ENCODE results near the gene GXYLT2.

DNA sequence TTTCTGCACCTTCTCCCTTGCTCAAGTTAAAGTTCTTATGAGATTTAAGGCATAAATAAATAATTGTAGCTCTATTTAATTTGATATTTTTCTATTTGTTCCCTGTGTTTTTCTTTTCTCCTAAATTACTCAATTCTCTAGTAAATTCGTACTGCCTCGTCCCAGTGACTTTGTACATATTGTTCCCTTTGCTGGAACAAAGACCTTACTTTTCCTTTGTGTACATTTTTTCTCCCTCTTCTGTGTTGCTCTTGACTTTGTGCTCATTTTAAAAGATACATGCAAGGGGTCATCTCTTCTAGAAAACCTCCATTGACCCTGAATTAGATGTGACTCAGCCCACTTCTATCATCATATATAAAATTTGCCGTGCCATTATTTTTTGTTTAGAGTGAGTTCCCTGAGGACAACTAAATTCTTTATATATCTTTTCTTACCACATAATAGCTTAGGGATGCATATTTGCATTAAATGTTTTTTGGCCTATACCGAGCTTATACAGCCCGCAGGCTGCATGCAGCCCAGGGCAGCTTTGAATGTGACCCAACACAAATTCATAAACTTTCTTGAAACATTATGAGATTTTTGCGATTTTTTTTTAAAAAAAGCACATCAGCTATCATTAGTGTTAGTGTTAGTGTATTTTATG is 138.4 kb downstream of the GXYLT2 start:
- TF ChIP-seq, protein P1, sequence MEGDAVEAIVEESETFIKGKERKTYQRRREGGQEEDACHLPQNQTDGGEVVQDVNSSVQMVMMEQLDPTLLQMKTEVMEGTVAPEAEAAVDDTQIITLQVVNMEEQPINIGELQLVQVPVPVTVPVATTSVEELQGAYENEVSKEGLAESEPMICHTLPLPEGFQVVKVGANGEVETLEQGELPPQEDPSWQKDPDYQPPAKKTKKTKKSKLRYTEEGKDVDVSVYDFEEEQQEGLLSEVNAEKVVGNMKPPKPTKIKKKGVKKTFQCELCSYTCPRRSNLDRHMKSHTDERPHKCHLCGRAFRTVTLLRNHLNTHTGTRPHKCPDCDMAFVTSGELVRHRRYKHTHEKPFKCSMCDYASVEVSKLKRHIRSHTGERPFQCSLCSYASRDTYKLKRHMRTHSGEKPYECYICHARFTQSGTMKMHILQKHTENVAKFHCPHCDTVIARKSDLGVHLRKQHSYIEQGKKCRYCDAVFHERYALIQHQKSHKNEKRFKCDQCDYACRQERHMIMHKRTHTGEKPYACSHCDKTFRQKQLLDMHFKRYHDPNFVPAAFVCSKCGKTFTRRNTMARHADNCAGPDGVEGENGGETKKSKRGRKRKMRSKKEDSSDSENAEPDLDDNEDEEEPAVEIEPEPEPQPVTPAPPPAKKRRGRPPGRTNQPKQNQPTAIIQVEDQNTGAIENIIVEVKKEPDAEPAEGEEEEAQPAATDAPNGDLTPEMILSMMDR (IDR thresholded peaks at IDR 0.05) = no peak
- no peak for TF ChIP-seq POLR2A (IDR thresholded peaks at IDR 0.05)
